T-cell (primary cell): Measurements from ENCODE around the gene FBN2. TPM values are rescaled to one million over a fixed set of nuclear protein-coding genes. Genes with fewer than 3 reads are reported as not detected.

Source experiments
- ATAC-seq, 4 experiments: fragments of 200-7000 bp in 3 of 4; fragments of 150-1000 bp in 1 of 4; cut with Tn5 transposase; replicated peaks in 1 of 4; 1 replicate in 3 of 4; 2 replicates in 1 of 4; pipeline ENCODE4 v1.10.0; 2021; ENCODE audit warnings: moderate library complexity in 3 of 4, mild to moderate bottlenecking in 2 of 4, moderate number of reproducible peaks in 1 of 4
- CTCF ChIA-PET, 2 donors: fragments of 300-600 bp; sonication (Branson Sonifier 250); formaldehyde crosslinking; loops; one replicate each; lab custom pipeline; 2022; ENCODE audit warnings: antibody characterized with exemption in 2 of 2; lab: Charles Lee
- POLR2A ChIA-PET, 2 donors: fragments of 300-600 bp; sonication (Branson Sonifier 250); formaldehyde crosslinking; loops; one replicate each; lab custom pipeline; 2022; ENCODE audit warnings: antibody characterized with exemption in 2 of 2; lab: Charles Lee
- DNase-seq, 35 experiments: peaks; one replicate each; pipeline versions ENCODE4 v3.0.0 to v3.0.0-alpha.2; 2013 to 2023
- H3K27ac ChIP-seq: one replicate; pipeline ENCODE4 v1.5.1; 2013; ENCODE audit warnings: low read length
- H3K27me3 ChIP-seq, 2 experiments: replicated peaks in 1 of 2; 1 replicate in 1 of 2; 2 replicates in 1 of 2; pipeline versions ENCODE4 v1.6.1 to v1.7.0; 2013; ENCODE audit warnings: low read length in 1 of 2, mixed read lengths in 1 of 2; ENCODE audit not compliant: control insufficient read depth in 2 of 2, insufficient read depth in 2 of 2; ENCODE audit errors: extremely low read depth in 1 of 2
- H3K36me3 ChIP-seq, 2 donors: 1 replicate in 1 of 2; 2 replicates in 1 of 2; pipeline versions ENCODE4 v1.6.1 to v1.7.0; 2013; ENCODE audit warnings: low read length in 1 of 2; ENCODE audit not compliant: control insufficient read depth in 2 of 2, insufficient read depth in 1 of 2; ENCODE audit errors: extremely low read depth in 1 of 2
- H3K4me1 ChIP-seq, 2 experiments: 1 replicate in 1 of 2; 2 replicates in 1 of 2; pipeline versions ENCODE4 v1.6.1 to v1.7.0; 2013; ENCODE audit warnings: low read length in 2 of 2, mixed read lengths in 1 of 2; ENCODE audit not compliant: insufficient read depth in 2 of 2, control insufficient read depth in 1 of 2; ENCODE audit errors: extremely low read depth in 1 of 2
- H3K4me3 ChIP-seq, 2 donors: 1 replicate in 1 of 2; 2 replicates in 1 of 2; pipeline versions ENCODE4 v1.5.1 to v1.7.0; 2013; ENCODE audit warnings: mild to moderate bottlenecking in 2 of 2, low read length in 1 of 2, moderate library complexity in 1 of 2; ENCODE audit not compliant: control insufficient read depth in 1 of 2; ENCODE audit errors: extremely low read depth in 1 of 2
- H3K9me3 ChIP-seq: 2 replicates; pipeline ENCODE4 v1.7.0; 2013
- H3K27ac Mint-ChIP-seq, 2 donors: one replicate each; pipeline ENCODE4 v1.8.0; 2020 to 2021; ENCODE audit warnings: mild to moderate bottlenecking in 2 of 2, mixed read lengths in 2 of 2
- H3K27me3 Mint-ChIP-seq, 2 donors: one replicate each; pipeline ENCODE4 v1.8.0; 2021 to 2022; ENCODE audit warnings: mixed read lengths in 2 of 2
- H3K36me3 Mint-ChIP-seq: one replicate; pipeline ENCODE4 v1.8.0; 2021; ENCODE audit warnings: mixed read lengths
- H3K4me1 Mint-ChIP-seq, 3 donors: one replicate each; pipeline ENCODE4 v1.8.0; 2020 to 2022; ENCODE audit warnings: mixed read lengths in 3 of 3, mild to moderate bottlenecking in 1 of 3
- H3K4me3 Mint-ChIP-seq, 3 donors: one replicate each; pipeline ENCODE4 v1.8.0; 2020 to 2022; ENCODE audit warnings: mild to moderate bottlenecking in 3 of 3, mixed read lengths in 3 of 3, moderate library complexity in 3 of 3
- H3K9me3 Mint-ChIP-seq, 3 donors: one replicate each; pipeline ENCODE4 v1.8.0; 2020 to 2022; ENCODE audit warnings: mixed read lengths in 3 of 3
- WGBS: methylation state at CpG from one replicate; pipeline ENCODE4 v1.1.5; 2013; ENCODE audit warnings: missing lambda C conversion rate; ENCODE audit not compliant: insufficient coverage; 5-methylcytosine and 5-hydroxymethylcytosine counted together
- total RNA-seq, 35 experiments: library from RNA in 6 of 35; stranded (reverse) in 6 of 35; fragments of 120-200 nt in 1 of 35; gene quantifications; one replicate each; pipeline versions ENCODE4 v1.2.1 to v1.2.4 and lab custom pipeline; 2013 to 2026

FBN2 gene
- total RNA-seq, 5 donors from 2014 or later (not counting 1 experiment from before 2014, with no cell fraction given) = 0.32 to 0.61 (median 0.36) TPM; not detected in 2

DNA sequence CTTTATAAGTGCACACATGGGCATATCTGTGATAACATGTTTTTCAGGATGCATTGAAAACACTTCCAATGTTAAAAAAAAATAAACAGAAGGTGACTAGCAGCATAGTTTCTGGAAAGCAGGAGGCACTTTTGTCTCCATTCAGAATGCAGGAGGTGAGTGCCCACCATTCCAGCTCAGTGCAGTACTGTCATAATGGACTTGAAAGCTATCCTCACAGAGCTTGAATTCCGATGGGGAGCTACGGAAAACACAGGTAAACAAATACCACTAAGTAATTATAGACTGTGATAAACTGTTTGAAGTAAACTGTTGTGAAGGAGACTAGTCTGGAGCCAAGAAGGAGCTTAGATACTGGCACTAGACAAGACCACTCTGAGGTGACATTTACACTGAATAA, 9.9 kb downstream of the FBN2 start:
- DNase-seq (no peak), ATAC-seq (no peak)
- CTCF ChIA-PET = no interaction called here
- H3K4me1 ChIP-seq = peaks cover 0 to 2% of the 10 kb centered on the region in 2 experiments
- no peaks in the 10 kb centered on the region for H3K9me3 ChIP-seq
- Mint-ChIP-seq H3K4me3 (no peak overlapping the region), H3K27ac (no peak overlapping the region), H3K36me3 (no peaks in the 10 kb centered on the region), H3K9me3 (no peaks in the 10 kb centered on the region), H3K4me1 (no peaks in the 10 kb centered on the region), H3K27me3 (peaks cover 0 to 6% of the 10 kb centered on the region in 2 donors)
- peaks cover 0 to 2% of the 10 kb centered on the region in 2 experiments for H3K27me3 ChIP-seq
- no CpG with 5 or more reads among the region's 2 CpGs for WGBS
- H3K4me3 ChIP-seq = no peak overlapping the region
- H3K36me3 ChIP-seq = no peaks in the 10 kb centered on the region
- no peak overlapping the region for H3K27ac ChIP-seq
- POLR2A ChIA-PET = no interaction called here

DNA sequence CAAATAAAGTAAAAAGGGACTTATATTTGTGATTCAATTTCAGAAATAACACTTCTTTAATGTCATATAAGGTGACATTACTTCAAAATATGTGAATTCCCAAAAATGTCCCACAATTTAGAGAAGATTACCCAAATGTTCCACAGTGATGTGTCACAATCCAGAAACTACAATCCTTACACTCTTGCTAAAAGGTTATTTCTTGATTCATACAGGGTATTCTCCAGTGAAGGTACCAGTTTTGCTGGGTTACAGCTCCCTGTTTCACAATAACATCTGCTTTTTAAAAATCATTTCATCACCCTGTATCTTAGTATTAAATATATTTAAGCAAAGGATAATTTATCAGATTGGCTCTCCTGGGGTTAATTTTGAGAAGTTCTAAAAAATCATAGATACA, 11.0 kb downstream of the FBN2 start:
- no peaks in the 10 kb centered on the region for H3K9me3 Mint-ChIP-seq
- ChIA-PET POLR2A (no interaction called here), CTCF (no interaction called here)
- peaks cover 0 to 2% of the 10 kb centered on the region in 2 experiments for H3K27me3 ChIP-seq
- H3K4me1 Mint-ChIP-seq = peaks cover 0 to 4% (median 3%) of the 10 kb centered on the region in 3 donors
- H3K36me3 ChIP-seq = no peaks in the 10 kb centered on the region
- DNase-seq = no peak
- H3K4me3 Mint-ChIP-seq = no peak overlapping the region
- peaks cover 0 to 4% of the 10 kb centered on the region in 2 donors for H3K27me3 Mint-ChIP-seq
- no peaks in the 10 kb centered on the region for H3K9me3 ChIP-seq
- no peak overlapping the region for H3K27ac Mint-ChIP-seq
- no peaks in the 10 kb centered on the region for H3K36me3 Mint-ChIP-seq
- H3K27ac ChIP-seq = no peak overlapping the region
- H3K4me1 ChIP-seq = peaks cover 0 to 4% of the 10 kb centered on the region in 2 experiments
- ATAC-seq = no peak
- no peak overlapping the region for H3K4me3 ChIP-seq

DNA sequence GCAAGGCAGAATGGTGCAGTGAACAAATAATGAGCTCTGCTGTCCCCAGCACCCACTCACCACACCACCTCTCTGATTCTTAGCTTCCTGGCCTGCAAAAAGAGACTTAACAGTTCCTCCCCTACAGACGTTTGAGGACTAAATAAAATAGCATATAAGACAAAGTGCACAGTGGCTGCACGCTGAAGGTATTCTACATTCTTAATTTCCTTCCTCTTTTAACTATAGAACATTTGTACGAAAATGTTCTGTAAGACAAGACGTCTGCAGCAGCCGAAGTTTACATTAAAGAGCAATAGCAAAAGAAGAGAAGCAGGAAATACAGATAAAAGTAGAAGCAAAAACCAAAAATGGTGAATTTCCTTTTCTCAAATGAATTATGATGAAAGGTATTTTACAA, 15.7 kb downstream of the FBN2 start:
- H3K27me3 Mint-ChIP-seq = peaks cover 2 to 5% of the 10 kb centered on the region in 2 donors
- DNase-seq = no peak
- no peak overlapping the region for H3K4me3 Mint-ChIP-seq
- H3K27ac Mint-ChIP-seq = no peak overlapping the region
- ATAC-seq = no peak
- CTCF ChIA-PET = no interaction called here
- WGBS = no CpG with 5 or more reads among the region's 5 CpGs
- no peaks in the 10 kb centered on the region for H3K36me3 Mint-ChIP-seq
- Histone ChIP-seq H3K4me3 (no peak overlapping the region), H3K4me1 (peaks cover 0 to 9% of the 10 kb centered on the region in 2 experiments), H3K9me3 (no peaks in the 10 kb centered on the region), H3K27me3 (no peaks in the 10 kb centered on the region), H3K27ac (no peak overlapping the region), H3K36me3 (no peaks in the 10 kb centered on the region)
- no peaks in the 10 kb centered on the region for H3K9me3 Mint-ChIP-seq
- POLR2A ChIA-PET = no interaction called here
- H3K4me1 Mint-ChIP-seq = peaks cover 0 to 4% (median 3%) of the 10 kb centered on the region in 3 donors

DNA sequence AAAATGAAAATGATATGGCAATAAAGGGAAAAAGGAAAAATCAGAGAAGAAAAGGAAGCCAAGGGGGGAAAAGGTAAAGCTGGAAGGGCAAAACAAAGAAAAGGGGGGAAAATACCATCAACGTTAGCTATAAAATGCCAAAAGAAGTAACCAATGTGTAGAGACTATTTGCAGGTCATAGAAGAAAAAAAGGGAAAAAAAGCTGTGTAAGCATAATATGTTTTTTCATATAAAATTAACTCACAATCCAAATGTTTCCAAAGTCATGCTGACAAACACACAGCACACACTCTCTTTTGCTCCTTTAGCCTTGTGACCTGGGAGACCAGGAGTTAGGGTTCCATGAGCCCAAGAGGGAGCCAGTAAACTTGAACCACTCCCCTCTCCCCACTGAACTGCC, 18.2 kb downstream of the FBN2 start:
- Mint-ChIP-seq H3K4me1 (peaks cover 0 to 4% (median 3%) of the 10 kb centered on the region in 3 donors), H3K27ac (no peak overlapping the region), H3K9me3 (no peaks in the 10 kb centered on the region), H3K4me3 (no peak overlapping the region), H3K27me3 (peaks cover 2 to 5% of the 10 kb centered on the region in 2 donors), H3K36me3 (no peaks in the 10 kb centered on the region)
- DNase-seq = no peak
- no peak for ATAC-seq
- H3K9me3 ChIP-seq = no peaks in the 10 kb centered on the region
- ChIA-PET CTCF (no interaction called here), POLR2A (no interaction called here)
- H3K36me3 ChIP-seq = no peaks in the 10 kb centered on the region
- no peak overlapping the region for H3K4me3 ChIP-seq
- H3K27ac ChIP-seq = no peak overlapping the region
- H3K27me3 ChIP-seq = no peaks in the 10 kb centered on the region
- no CpG with 5 or more reads among the region's 1 CpG for WGBS
- peaks cover 0 to 9% of the 10 kb centered on the region in 2 experiments for H3K4me1 ChIP-seq

DNA sequence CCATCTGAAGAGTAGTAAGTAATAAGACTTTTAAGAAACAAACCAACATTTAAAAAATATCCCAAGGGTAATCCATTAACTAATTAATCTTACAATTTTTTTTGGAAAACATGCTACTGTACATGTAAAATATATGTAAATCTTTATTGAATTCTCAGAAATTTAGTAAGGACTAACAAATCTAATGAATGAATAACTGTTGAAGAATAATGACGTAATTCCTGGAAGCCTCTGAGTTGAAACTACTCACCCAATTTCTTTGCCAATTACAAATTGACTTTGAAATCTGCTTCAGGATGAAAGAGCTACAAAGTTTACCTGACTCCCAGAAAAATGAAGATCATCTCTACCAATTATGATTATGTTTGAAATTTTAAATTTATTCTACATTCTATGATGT, 21.1 kb downstream of the FBN2 start:
- Histone ChIP-seq H3K4me1 (peaks cover 0 to 4% of the 10 kb centered on the region in 2 experiments), H3K27ac (no peak overlapping the region), H3K9me3 (no peaks in the 10 kb centered on the region), H3K4me3 (no peak overlapping the region), H3K27me3 (no peaks in the 10 kb centered on the region), H3K36me3 (no peaks in the 10 kb centered on the region)
- peaks cover 0 to 2% (median 0%) of the 10 kb centered on the region in 3 donors for H3K9me3 Mint-ChIP-seq
- H3K27ac Mint-ChIP-seq = no peak overlapping the region
- H3K27me3 Mint-ChIP-seq = peaks cover 3 to 5% of the 10 kb centered on the region in 2 donors
- no peak overlapping the region for H3K4me3 Mint-ChIP-seq
- no peaks in the 10 kb centered on the region for H3K4me1 Mint-ChIP-seq
- no peaks in the 10 kb centered on the region for H3K36me3 Mint-ChIP-seq
- POLR2A ChIA-PET = no interaction called here
- no peak for ATAC-seq
- no peak for DNase-seq
- WGBS = no CpG with 5 or more reads among the region's 1 CpG
- CTCF ChIA-PET = no interaction called here

DNA sequence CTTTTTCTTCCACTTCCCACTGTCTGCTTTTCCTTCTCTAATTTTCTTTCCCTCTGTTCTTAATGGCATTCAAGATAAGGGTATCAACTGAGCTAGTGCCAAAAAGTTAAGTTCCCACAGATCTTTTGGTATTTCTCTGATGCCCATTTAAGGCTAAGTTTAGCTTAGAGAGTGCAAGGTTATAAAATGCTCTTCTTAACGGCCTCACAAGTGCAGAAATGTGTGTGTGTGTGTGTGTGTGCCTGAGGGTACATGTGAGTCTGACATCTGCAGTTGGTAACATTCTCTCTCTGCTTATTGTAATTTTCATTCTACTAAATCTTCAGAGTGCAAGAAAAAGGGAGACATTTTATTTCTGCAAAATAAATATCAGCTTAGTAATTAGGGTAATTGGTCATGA, 24.2 kb downstream of the FBN2 start:
- ChIA-PET POLR2A (no interaction called here), CTCF (no interaction called here)
- no peak overlapping the region for H3K4me3 Mint-ChIP-seq
- Histone ChIP-seq H3K27me3 (no peaks in the 10 kb centered on the region), H3K36me3 (no peaks in the 10 kb centered on the region), H3K27ac (no peak overlapping the region), H3K4me1 (no peaks in the 10 kb centered on the region), H3K9me3 (no peaks in the 10 kb centered on the region), H3K4me3 (no peak overlapping the region)
- DNase-seq = no peak
- H3K4me1 Mint-ChIP-seq = no peaks in the 10 kb centered on the region
- H3K9me3 Mint-ChIP-seq = peaks cover 0 to 2% (median 0%) of the 10 kb centered on the region in 3 donors
- H3K36me3 Mint-ChIP-seq = no peaks in the 10 kb centered on the region
- no CpG with 5 or more reads among the region's 1 CpG for WGBS
- H3K27me3 Mint-ChIP-seq = peaks cover 0 to 2% of the 10 kb centered on the region in 2 donors
- no peak for ATAC-seq
- no peak overlapping the region for H3K27ac Mint-ChIP-seq

DNA sequence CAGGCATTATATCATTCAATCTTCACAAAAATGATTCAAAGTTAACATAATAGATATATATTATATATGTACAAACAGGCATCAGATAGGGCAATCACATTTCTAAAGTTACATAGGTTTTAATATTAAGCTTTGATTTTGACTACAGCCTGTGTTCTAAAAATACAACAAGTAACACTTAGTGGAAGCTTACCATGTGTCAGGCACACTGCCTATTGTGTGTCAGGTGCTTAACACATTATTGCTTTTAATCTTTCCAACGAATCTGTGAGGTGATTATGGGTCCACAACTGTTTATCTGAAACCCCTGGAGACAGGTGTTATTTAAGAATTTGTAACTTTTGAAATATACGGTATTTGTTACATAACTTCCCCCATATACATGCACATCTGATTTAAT, 25.2 kb downstream of the FBN2 start:
- H3K36me3 ChIP-seq = no peaks in the 10 kb centered on the region
- H3K4me1 ChIP-seq = no peaks in the 10 kb centered on the region
- ATAC-seq (no peak), DNase-seq (no peak)
- H3K9me3 ChIP-seq = no peaks in the 10 kb centered on the region
- 50% methylated on average over 1 of the region's 2 CpGs for WGBS
- peaks cover 2 to 5% (median 4%) of the 10 kb centered on the region in 3 donors for H3K9me3 Mint-ChIP-seq
- no peaks in the 10 kb centered on the region for H3K4me1 Mint-ChIP-seq
- H3K27ac Mint-ChIP-seq = no peak overlapping the region
- ChIA-PET POLR2A (interaction anchor here in 1 of 2 donors (0.6 kb wide), 1 partner anchor 48 kb away, joined by 4 read pairs; no protein-coding TSS in a partner anchor), CTCF (no interaction called here)
- H3K27ac ChIP-seq = no peak overlapping the region
- H3K4me3 Mint-ChIP-seq = no peak overlapping the region
- no peaks in the 10 kb centered on the region for H3K36me3 Mint-ChIP-seq
- H3K4me3 ChIP-seq = no peak overlapping the region
- H3K27me3 Mint-ChIP-seq = peaks cover 0 to 2% of the 10 kb centered on the region in 2 donors
- H3K27me3 ChIP-seq = no peaks in the 10 kb centered on the region
